Medulla oblongata (tissue), 1 donor: ENCODE data around the gene CCNL2.
"Not testable (repeated sequence)": the region's sequence is repeated elsewhere in the genome, so short reads cannot be mapped to it uniquely, and the experiment has no call there.

ENCODE experiments used
- DNase-seq: peaks from one replicate; pipeline ENCODE4 v3.0.0-alpha.2; 2015; ENCODE audit errors: extremely low spot score

The CCNL2 gene

DNA sequence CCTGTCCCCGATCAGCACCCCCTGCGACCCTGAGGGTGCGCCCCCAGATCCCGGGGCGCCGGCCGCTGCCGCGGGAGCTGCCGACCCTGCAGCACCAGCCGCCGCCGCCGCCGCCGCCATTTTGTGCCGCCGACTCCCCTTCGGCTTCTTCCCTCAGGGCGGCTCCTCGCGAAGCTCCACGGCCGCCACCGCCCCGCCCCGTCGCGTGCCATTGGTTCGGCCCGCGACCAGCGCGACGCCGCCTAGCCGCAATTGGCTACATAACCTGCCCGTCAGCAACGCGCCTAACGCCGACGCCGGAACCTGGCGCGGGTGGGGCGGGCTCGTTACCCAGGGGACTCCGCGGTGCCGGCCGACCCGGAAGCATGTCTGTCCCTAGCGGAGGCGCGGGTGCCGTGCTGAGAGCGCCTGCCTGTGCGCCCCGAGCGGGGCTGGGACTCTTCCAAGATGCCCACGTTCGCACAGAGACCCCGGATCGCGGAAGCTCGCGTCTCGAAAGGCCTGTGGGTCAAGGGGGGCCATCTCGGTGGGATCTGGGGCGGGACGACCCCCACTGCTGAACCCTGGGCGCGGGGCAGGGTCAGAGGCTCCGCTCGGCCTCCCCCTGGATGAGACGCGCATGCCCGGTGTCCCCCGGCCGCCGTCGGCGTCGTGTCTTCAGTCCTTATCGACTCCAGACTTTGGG, at the start of gene CCNL2:
Gene CCNL2, minus strand, starts transcription at position 149 of the 685 bp plus-strand sequence. Its CDS starts 29 bp downstream, at position 120.
- DNase-seq: peak; percentile 97

DNA sequence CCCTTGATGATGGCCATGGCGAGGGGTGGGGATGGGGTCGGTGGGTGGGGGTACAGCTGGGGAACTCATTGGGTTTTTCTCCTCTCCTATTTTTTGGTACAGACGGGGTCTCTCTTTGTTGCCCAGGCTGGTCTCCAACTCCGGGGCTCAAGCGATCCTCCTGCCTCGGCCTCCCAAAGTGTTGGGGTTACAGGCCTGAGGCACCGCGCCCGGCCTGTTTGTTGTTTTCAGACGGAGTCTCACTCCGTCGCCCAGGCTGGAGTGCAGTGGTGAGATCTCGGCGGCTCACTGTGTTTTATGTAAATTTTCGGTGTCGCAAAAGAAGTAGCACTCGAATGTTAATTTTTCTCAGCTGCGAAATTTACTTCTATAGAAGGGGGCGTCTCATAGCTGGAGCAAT, 47.5 kb upstream of the CCNL2 start:
- DNase-seq: not testable (repeated sequence)

DNA sequence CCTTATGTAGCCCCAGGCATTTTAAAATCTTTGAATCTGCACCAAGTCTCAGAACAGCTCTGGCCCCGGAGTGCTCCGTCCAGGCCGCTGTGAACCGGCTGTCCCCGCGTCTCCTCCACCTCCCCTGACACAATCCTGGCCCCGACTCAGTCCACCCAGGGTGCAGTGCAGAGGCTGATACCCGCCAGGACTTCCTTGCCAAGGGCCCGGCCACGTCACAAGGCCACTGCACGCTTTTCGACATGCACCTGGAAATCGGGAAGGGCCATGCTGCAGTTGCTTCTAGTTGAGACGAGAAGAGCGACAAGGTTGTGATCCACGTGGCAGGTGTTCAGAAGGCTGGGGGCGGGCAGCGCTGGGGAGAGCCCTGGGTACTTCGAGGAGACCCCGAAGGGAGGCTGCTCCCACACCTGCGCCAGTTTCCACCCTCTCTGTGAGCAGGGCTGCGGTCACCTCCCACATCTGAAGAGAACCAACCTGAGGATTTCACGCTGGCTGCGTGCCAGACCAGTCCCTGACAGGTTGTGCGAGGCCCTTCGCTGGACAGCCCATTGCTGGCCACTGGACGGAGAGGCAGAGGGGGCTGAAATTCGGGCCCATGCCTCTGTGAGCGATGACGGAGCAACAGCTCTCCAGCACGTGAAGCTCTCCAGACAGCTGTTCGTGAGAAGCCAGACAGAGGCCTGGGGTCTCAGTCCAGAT, 43.1 kb upstream of the CCNL2 start:
- no peak for DNase-seq

DNA sequence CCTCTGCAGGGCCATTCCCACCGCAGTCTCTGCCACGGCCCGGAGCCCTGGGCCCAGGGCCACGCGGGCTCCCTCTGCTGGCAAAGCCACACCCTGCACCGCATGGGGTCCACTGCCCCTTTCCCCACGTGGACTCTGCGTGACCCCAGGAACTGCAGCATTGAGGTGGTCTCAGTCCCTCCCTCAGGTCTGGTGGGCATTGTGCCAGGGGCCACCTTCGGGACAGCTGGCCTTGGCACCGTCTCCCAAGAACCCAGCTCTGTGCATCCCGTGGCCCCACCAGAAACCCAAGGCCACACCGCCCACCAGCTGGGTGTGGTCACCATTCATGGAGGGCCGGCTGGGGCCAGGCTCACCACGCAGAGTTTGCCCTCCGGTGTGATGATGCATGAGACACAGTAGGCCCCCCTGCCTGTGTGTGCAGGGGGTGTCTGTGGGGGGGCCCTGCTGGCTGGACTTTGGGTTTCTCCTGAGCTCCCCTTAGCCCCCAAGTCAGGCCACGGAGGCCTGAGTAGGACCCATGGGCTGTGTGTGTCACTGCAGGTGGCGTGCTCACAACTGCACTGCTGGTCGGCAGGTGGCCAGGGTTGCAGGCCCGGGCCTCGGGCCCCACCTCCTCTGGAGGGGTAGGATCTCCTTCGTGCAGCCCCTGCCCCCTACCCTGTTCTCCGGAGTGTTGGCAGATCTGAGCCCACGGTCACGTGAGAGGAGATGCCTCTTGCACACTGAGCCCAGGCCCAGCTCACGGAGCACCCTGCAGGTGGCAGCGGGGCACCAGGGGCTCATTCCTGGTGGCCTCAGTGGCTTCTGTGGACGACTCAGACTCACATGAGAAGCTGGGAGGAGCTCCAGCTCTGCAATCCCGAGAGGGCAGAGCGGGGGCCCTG, 42.1 kb upstream of the CCNL2 start:
- DNase-seq: peak; percentile 54

DNA sequence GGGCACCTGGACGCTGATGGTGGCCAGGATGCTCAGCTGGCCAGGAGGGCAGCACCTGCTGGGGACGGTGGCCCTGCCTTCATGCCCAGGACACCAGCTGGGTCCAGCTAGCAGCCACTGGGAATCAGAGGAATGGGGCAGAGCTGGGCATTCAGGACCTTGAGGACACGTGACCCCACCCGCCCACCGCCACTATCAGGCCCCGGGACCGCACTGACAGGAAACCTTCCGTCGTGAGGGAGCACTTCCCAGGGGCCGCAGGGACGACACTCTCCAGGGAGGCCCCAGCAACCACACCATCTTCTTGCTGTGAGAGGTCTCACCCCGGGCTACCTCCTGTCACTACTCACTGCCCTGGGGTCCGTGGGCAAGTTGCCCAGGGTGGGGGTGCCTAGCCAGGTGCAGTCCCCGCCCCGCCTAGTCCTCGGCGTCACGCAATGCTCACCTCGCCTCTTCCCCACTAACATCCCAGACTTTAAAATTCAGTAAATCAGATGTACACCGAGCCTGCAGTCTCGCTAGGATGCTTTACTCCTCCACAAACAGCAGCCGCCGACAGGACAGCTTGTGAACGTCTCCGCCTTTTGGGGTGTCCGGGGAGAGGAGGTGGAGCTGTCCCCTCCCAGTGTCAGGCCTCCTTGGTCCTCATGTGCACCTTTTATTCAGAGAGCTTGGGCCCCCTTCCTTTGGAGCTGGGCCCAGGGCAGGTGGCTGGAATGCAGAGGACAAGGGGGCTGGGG, 41.3 kb upstream of the CCNL2 start:
- DNase-seq: no peak

DNA sequence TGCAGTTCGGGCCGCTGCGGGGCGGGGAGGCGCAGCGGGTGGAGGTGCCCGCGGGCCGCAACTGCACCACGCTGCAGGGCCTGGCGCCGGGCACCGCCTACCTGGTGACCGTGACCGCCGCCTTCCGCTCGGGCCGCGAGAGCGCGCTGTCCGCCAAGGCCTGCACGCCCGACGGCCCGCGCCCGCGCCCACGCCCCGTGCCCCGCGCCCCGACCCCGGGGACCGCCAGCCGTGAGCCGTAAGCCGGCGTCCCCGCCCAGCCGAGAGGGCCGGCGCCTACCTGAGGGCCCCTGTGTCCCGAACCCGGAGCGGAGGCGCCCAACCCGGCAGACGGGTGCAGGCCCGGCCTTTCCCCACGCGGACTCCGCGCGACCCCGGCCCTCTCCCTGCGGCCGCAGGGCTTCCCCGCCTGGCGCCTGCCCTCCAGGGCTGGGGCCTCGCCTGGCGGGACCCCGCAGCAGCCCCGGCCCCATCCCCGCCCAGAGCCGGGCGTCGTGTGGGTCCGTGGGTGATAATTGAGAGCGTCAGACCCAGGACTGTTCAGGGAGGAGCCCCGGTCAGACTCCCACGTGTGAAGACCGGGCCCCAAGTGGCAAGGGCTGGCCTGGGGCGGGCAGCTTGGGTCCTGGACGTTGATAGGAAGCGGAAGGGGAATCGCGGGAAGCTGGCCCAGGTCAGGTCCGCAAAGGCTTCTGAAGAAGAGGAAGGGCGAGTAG, 40.6 kb upstream of the CCNL2 start:
- no peak for DNase-seq

DNA sequence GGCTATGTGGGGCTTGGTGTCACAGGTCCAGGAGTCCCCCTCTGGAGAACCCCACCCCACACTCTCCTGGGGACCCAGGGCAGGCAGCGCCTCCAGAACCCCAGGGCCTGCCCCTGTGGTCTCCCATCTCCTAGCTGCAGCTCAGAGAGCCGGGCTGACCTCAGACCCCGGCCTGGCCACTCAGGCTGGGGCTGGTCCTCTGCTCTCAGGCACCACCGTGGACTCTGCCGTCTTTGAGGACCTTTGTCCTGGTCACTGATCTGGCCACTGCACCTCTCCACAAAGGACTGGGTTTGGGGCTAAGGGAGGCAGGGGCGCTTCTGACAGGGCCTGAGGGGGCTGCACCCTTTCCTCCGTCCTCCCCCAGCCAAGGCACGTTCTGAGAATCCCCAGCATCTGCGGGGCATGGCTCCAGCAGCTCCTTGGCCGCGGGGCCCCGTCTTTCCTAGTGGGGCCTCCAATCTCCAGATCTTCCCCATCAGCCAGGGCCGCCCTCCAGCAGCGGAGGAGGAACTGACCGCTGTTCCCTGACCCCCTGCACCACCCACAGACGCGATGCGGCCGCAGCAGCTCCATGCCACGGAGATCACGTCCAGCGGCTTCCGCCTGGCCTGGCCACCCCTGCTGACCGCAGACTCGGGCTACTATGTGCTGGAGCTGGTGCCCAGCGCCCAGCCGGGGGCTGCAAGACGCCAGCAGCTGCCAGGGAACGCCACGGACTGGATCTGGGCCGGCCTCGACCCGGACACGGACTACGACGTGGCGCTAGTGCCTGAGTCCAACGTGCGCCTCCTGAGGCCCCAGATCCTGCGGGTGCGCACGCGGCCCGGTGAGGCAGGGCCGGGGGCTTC, 39.6 kb upstream of the CCNL2 start:
- DNase-seq: no peak

DNA sequence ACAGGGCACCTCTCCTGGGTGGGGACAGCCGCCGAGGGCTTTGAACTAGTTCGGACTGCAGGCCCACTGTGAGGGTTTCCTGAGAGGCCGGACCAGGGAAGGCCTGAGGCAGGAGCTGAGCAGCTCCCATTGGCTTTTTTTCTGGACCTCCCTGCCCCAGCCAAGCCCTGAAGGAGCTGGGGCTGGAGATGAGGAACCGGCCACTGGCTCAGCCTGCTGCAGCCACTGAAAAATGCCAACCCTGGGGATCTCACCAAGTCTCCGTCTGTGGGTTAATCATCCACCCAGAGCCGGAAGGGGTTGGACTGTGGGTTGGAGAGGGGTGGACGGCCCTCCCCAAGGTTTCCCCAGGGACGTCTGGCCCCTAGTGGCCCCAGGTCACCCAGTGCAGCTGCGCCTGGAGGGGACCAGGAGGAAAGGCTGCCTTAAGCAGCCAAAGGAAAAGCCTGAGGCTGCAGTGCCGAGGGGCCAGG, 38.8 kb upstream of the CCNL2 start:
- no peak for DNase-seq

DNA sequence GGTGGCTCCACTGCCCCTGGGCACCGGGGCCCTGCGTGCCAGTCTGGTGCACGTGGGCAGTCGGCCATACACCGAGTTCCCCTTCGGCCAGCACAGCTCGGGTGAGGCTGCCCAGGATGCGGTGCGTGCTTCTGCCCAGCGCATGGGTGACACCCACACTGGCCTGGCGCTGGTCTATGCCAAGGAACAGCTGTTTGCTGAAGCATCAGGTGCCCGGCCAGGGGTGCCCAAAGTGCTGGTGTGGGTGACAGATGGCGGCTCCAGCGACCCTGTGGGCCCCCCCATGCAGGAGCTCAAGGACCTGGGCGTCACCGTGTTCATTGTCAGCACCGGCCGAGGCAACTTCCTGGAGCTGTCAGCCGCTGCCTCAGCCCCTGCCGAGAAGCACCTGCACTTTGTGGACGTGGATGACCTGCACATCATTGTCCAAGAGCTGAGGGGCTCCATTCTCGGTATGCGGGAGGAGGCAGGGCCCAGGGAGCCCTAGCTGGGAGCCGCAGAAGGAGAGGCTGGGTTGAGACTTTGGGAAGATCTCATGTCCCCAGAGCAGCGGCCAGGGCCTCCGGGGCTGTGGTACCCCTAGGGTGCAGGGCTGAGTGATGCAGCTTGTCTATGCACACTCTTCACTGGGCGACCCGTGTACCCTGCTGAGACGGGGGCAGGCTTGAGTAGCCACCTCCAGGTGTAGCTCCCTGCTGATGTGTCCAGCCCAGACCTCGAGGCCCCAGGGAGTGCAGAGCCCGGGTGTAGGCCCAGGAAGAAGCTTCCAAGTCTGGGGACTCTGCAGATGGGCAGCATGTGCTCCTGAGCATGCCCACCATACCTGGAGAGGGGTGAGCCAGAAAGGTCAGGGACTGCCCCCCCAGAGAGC, 38.1 kb upstream of the CCNL2 start:
- DNase-seq: no peak

DNA sequence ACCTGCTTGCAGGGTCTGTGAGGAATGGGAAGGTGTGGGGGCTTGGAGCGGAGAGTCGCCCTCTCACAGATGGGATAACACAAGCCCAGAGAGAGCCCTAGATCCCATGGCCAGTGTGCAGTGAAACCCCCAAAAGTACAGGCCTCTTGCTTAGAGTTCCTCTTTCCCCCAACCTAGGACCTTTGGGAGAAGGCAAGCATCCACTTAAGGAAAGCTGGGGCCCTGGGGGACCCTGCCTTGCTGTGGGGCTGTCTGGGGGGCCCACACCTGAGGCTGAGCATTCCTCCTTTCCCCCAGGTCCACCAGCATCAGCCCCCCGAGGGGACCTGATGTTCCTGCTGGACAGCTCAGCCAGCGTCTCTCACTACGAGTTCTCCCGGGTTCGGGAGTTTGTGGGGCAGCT, 37.5 kb upstream of the CCNL2 start:
- no peak for DNase-seq

DNA sequence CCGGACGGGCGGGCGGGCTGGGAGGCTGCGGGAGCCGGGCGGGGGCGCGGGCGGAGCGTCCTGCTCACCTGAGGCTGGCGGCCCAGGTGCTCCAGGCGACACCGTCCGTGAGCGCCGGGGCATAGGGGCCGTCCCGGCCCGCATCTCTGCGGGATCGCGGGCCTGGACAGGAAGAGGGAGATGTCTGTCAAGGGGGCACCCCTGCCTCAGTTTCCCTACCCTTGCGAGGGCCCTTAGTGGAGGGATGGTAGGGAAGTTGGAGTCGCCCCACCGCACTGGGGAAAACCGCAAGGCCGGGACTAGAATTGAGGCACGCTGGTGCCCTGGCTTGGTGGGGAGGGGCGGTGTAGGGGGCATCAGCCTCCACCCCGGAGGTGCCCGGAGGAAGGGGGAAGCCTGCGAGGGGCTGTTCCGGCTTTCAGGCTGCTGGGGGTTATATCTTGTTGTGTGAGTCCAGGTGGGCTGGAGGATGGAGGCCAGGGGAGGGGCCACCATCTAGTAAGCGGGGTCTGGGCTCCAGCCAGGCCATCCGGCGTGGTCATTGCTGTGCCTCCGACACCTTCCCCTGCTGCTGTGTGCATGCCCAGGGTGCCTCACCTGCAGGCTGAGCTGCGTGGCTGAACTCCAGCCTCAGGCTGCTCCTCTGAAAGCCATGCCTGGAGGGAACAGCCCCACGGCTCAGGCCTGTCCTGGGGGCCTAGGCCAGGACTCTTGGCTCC, 36.9 kb upstream of the CCNL2 start:
- no peak for DNase-seq

DNA sequence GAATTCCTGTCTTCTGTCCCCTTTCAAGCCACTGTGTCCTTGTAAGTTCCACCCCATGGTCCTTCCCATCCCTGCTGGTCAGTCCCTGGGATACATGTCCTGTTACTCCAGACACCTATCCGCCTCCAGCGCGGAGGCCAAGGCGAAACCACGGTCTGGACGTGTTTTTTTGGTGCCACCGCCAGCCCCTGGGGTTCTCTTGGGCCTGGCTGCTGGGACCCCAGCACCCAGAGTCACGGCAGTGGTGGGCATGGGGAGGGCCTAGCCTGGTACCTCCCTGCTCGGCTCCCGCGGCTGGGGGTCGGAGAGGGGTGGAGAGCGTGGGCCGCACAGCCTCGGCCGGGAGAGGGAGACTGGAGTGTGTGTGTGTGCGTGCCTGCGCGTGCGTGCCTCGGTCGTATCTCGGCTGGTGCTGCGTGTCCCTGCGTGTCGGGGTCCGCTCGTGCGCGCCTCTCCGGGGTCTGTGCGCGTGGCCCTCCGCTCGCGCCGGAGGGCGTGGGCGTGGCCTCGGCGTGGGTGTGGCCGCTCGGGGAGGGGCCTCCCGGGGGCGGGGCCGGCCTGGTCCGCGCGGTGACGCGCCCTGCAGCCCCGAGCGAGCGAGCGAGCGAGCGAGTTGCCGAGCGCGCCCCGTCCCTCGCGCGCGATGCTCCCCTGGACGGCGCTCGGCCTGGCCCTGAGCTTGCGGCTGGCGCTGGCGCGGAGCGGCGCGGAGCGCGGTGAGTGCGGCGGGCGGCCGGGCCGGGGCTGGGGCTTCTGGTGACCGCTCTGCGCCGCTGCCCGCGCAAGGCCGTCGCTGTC, 36.2 kb upstream of the CCNL2 start, which contains the start of gene VWA1:
Gene VWA1, plus strand, starts transcription at position 585 of the 798 bp plus-strand sequence. Its CDS starts 59 bp downstream, at position 644.
- peak; percentile 78 for DNase-seq

DNA sequence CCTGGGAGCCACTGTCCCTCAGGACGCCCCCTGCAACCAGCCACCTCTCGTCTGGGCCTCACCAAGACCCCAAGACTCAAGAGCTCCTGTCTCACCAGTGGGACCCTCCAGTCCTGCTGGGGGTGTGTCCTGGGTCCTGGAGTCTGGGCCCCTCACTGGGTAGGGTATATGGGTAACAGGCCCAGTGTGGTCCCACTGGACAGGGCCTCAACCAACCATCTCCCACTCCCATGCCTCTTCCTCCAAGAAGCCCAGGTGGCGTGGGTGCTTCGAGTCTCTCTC, 35.6 kb upstream of the CCNL2 start:
- no peak for DNase-seq

DNA sequence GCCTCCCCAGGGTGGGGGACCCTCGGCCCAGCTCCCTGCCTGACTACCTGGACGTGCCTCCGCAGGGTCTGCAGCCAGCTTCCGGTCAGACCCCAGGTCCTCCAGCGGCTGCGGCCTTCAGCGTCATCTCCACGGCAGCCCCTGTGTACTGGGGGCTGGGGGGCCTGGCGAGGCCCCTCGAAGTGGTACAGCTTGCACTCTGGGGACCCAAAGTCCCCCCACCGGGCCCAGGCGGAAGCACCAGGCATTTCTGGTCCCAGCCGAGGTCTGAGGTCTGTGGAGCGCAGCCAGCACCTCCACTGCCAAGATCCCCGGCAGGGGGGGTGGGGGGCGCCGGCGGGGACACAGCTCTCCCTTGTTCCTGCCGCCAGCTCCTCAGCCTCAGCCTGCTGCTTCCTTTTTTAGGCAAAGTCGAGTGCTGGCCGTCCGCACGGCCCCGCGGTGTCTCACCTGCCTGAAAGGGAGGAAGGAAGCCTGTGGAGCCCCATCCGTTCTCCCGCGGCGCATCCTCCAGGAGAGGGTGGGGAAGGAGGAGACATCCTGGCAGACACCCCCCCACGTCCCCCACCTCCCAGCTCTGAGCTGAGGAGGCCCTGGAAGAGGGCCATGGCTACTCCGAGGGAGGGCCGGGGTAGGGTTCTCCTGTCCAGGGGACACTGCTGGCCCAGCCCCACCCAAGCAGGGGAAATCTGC, 35.1 kb upstream of the CCNL2 start:
- DNase-seq: peak; percentile 79

DNA sequence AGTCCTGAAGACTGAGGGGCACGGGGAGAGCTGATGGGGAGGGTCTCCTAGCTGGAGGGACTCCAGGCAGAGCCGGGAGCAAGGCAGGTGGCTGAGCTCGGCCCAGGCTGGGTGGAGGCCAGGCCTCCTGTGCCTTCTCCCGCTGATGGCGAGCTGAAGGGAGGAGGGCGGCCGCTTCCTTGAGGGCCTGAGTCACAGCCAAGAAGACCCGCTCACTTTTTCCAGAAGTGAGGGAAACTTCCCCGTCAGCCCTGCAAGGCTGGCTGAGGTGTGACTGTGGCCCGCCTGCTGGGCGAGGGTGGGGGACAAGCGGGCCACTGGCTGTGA, 34.6 kb upstream of the CCNL2 start:
- DNase-seq: peak; percentile 37

DNA sequence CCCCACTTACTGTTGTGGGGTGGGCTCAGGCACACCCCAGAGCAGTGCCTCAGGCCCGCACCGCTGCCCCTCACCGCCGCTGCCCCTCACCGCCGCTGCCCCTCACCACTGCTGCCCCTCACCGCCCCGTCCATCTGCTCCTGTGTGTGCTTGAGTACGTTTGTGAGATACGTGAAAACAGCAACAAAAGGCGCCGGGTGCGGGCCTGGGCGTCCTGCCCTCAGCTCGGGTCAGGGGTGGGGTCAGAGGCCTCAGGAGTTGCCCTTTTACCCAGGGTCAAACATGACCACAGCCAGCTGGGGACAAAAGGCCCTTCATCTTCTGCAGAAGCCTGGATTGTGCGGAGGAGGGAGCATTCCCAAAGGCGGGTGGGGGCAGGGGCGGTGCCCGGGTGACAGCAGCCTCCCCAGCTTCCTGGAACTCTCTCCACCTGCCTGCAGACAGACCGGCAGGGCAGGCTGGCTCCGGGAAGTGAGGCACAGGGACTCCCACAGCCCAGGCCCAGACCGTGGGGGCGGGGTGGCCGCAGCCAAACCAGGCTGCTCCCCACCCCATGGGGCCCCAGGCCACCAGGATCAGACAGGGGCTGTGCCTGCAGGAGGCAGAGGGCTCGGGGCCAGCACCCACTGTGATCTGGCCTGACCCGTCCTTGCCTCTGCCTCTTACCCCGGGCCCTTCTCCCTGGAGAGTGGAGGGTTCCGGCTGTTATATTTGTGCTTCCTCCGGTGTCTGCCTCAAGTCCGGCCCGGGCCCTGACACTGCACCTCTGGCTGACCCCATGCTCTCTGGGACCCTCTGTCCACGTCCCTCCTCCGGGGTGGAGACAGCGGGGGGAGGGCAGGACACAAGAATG, 34.0 kb upstream of the CCNL2 start:
- DNase-seq: peak; percentile 84
